Measurements from ENCODE around the gene LBHD1.
"Not testable (repeated sequence)": the region's sequence is repeated elsewhere in the genome, so short reads cannot be mapped to it uniquely, and the experiment has no call there.

LBHD1 gene

DNA sequence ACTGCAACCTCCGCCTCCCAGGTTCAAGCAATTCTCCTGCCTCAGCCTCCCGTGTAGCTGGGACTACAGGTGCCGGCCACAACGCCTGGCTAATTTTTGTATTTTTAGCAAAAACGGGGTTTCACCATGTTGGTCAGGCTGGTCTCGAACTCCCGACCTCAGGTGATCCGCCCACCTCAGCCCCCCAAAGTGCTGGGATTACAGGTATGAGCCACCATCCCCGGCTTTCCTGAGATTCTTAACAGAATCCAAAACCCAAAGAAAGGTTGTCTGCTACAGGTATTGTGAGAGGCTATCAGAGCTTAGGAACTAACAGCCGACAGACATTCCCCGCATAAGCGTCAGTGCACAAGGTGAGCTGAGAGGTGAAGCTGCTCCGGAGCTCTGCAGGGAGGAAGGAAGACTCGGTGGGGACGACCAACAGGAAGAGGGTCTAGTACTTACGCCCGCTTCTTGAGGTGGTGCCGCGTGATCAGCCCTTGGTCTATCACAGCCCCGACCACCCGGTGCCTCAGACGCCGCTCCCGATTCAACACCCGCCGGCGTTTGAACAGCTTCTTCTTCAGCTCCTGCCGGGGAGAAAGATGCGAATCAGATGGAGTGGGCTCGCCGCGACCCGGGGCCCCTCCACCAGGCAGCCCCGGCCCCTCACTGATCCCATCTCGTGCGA, 7.5 kb downstream of the LBHD1 start:
- DNase-seq (ENCODE audit: low read depth) = no peak

DNA sequence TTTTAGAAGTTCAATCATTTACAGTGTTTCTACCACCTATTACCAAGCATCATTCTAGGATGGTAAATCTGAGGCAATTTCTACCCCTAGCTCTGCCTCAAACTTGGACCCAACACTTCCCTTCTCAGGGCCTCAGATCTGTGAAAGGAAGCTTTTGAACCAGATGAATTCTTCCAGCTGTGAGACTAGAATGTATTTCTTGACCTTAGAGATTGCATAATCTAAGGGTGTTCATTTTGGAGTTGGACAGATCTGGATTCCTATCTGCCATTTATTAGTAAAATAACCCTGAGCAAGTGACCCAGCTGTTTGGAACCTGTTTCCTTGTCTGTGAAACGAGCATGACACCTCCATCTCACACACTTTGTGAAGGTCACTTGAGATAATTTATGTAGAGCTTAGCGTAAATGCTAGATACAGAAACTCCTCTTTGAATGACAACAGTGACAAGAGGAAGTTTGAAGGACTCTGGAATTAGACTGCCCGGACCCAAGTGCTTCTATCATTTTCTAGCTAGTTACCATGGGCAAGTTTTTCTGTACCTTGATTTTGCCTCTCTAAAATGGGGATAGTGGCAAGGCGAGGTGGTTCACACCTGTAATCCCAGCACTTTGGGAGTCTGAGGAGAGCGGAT, 15.2 kb downstream of the LBHD1 start:
- DNase-seq (ENCODE audit: low read depth) = no peak

DNA sequence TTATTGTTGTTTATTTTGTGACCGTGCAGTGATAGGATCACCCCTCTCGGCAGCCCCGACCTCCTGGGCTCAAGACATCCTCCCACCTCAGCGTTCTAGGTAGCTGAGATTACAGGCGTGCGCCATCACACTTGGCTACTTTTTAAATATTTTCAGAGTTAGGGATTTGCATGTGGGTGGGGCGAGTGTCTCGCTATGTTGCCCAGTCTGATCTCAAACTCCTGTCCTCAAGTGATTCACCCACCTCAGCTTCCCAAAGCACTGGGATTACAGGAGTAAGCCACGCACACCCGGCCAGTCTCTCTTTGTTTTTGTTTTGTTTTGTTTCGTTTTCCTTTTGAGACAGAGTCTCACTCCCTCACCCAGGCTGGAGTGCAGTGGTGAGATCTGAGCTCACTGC, 17.8 kb downstream of the LBHD1 start:
- no peak for DNase-seq (ENCODE audit: low read depth)

DNA sequence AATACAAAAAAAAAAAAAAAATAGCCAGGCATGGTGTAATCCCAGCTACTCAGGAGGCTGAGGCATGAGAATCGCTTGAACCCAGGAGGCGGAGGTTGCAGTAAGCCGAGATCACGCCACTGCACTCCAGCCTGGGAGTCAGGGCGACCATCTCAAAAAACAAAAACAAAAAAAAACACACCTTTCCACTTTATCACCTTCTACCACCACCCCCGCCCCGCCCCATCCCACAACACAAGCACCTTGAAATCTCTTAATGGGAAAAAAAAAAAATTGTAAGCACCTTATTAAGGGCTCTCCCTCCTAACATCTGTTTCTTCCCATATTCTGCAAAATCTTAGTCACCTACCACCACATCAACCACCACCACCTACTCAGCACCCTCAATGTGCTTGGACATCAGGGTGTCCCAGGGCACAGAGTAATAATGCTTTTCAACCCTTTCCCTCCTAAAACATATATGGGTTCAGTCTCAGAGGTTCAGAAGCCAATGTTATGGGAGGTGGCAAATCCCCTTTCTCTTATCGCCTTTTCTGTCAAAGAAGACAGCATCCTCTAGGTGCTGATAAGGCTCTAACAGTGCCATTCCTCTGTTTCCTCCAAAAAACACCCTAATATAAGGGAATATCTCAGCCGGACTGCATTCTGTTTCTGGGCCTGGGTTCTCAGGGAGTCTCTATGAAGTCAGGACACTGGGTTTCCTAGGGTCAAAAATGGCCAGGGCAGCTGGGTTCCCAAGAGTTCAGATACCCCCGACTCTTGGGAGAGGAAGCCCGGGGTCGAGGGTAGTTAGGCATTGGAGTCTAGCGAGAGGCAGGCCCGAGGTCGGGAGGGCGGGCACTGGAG, 19.7 kb downstream of the LBHD1 start:
- DNase-seq (ENCODE audit: low read depth) = no peak

DNA sequence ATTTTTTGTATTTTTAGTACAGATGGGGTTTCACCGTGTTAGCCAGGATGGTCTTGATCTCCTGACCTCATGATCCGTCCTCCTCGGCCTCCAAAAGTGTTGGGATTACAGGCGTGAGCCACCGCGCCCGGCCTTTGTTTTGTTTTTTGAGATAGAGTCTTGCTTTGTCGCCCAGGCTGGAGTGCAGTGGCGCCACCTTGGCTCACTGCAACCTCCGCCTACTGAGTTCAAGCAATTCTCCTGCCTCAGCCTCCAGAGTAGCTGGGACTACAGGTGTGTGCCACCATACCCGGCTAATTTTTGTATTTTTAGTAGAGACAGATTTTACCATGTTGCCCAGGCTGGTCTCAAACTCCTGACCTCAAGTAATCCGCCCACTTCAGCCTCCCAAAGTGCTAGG, 21.8 kb downstream of the LBHD1 start:
- DNase-seq (ENCODE audit: low read depth) = not testable (repeated sequence)

DNA sequence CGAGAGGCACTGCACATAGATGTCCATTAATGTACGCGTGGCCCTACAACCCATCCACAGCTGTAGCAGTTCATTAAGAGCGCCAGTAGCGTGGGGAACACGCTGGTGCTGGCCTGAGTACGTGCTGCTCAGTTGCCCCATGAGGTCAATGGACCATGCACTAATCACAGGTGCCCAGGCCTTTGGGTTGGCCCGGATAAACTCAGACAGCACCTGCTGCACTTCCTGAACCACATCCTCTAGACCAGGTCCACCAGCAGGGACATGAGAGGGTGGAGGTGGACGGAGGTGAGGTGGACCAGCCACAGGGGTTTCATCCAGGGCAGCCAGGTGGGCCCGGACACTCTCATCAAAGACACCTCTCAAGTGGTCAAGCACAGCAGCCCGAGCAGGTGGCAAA, 22.6 kb downstream of the LBHD1 start:
- DNase-seq (ENCODE audit: low read depth) = no peak

DNA sequence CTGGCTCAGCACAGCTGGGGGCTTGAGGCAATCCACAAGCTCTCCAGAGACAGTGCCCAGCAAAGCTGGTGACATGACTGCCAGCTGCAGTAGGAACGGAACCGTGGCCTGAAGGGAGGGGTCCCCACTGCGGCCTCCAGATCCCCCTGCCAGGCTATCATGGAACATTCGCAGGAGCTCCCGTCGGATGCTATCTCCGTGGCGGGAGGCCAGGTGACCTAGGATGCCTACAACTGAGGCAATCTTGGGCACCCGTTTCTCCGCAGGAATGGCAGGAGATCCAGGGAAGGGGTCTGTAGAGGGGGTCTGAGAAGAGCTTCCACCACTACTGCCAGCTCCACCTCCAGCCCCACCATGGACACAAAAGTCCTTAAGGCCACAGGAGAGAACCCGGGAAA, 23.1 kb downstream of the LBHD1 start:
- no peak for DNase-seq (ENCODE audit: low read depth)

DNA sequence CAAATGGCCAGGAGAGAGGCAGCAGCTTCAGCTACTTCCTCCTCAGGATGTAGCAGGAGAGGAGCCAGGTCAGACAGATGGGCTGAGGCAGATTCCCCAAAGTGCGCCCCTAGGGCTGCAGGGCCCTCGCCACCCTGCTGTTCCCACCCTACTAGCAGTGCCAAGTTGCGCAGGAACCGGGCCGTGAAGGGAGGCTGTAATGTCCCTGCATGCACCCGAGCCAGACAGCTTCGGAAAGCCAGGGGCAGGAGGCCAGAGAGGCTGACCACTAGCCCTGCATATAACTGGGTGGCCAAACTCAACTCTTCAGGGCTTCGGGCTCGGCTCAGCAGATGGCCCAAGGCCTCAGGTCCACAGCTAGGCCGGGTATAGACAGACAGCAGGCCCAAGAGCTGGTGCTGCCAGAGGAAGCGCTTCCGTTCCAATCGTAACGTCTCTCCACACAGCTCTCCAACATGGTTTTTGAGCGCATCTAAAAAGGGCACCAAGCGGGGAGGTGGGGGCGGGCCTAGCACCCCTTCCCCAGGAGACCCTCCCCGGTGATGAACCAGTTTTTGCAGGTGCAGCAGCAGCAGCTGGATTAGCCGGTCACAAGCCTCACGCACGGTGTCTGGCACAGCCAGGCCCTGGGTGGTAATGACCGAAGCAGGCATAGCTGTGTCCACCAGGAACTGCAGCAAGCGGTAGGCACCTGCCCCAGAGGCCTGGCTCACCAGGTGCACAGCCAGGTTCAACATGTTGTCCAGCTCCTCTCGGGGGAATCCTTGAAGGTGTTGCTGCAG, 23.7 kb downstream of the LBHD1 start:
- no peak for DNase-seq (ENCODE audit: low read depth)

DNA sequence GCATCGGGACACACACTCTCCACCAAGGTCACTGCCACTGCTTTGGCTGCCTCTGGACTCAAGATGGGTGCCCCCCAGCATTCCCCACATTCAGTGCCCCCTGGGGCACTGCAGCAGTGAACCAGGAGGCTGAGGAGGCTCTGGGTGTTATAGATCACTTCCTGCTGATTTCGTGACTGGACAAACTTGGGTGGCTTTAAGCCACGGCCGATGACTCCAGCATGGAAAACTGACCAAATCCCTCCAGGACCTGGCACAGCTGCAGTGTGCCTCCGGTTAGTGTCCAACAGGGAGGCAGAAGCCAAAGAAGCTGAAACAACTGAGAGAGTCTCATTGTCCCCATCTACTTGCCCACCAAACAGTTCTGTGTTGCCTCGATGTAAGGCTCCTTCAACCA, 24.5 kb downstream of the LBHD1 start:
- DNase-seq (ENCODE audit: low read depth) = no peak

DNA sequence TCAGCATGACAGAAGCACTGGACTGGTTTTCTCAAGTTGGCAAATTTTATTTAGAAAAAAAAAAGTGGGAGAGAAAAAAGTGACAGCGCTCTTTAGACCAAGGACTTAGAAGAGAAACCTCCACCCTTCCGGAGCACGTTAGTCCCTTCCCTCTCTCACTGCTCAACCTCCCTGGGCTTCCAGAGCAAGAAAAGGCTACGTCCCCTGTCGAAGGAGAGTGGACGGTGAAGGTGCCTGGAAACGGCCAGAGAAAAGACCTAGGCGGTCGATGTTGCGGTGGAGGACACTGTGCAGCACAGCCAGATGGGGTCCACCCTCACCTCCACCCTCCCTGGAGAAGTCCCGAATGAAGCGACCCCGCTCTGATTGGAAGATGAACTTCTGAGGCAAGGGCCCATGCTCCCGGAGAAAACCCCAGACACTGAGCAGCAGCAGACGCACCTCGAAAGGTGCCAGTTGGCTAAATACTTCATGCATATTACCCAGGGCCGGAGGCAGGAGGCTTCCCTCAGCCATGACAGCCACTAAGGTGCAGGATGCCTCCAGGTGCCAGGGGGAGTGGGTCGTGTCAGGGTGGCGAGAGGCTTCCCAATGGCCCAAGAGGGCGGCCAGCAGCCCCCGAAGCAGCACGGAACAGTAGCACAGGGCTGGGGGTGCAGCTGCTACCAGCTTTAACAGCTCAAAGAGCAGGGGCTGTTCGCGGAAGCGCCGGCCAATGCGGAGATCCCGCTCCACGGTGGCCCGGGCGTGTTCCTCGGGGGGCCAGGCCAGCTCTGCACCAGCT, 25.1 kb downstream of the LBHD1 start:
- no peak for DNase-seq (ENCODE audit: low read depth)

DNA sequence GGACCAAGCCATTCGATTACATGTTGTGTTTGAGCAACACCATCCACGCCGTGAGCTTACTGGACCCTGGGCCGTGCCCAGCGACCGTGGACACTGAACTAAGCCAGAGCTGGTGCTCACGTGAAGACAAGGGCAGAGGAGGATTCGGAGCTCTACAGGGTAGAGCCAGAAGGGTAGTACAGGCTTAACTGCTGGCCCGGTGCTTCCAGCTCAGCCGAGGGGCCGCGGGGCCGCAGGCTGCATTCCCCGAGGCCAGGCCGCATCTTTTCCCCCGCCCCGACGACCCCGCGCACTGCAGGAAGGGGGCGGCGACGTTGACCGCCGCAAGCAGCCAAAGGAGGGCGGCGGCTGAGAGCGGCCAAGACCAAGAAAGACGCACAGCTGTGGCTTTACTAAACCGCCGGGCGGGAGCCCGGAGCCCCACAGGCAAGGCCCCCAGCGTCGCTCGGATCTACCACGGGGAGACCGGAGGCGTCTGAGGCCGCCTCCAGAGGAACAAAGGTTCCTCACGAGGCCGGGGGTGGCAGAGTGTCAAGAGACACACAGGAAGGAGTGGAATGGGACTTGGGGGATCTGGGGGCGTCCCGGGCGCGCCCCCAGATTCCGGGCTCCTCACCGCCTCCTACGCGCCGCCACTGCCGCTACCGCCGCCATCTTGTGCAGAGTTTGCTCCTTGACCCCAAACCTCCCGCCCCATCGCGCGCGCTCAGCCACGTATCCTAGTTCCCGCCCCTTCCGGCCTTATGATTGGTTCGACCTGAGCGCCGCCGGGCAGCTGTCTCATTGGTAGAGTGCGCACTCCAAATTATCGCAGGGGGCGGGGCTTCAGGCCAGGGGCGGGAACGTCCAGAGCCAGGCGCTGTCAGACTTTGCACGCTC, 25.9 kb downstream of the LBHD1 start, which contains the start of gene GANAB:
GANAB (minus strand) TSS at position 668 of the 879 bp plus-strand sequence; CDS start at position 654, 14 bp downstream.
- DNase-seq (ENCODE audit: low read depth) = peak; percentile 98

DNA sequence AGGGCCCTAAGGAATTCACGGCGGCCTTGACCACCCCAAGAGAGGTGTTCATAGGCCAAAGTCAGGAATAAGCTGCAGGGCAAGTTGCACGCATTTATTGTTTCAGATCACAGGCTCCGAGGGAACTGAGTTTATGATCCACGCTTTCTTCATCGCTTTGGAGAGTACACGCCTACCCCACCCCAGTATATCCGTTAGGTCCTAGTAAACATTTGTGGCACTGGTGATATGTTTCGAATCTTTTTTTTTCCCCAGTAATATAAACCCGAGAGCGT, 26.5 kb downstream of the LBHD1 start:
- no peak for DNase-seq (ENCODE audit: low read depth)

DNA sequence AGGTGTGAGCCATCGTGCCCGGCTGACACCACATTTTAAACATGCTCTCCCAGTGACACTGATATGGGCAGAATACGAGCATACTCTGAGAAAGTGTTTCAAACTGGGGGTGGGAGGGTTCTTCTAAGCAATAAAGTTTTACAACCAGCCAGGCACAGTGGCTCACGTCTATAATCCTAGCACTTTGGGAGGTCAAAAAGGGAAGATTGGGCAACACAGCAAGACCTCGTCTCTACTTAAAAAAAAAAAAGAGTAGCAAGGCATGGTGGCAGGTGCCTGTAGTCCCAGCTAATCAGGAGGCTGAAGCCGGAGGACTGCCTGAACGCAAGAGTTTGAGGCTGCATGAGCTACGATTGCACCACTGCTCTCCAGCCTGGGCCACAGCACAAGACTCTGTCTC, 27.8 kb downstream of the LBHD1 start:
- no peak for DNase-seq (ENCODE audit: low read depth)

DNA sequence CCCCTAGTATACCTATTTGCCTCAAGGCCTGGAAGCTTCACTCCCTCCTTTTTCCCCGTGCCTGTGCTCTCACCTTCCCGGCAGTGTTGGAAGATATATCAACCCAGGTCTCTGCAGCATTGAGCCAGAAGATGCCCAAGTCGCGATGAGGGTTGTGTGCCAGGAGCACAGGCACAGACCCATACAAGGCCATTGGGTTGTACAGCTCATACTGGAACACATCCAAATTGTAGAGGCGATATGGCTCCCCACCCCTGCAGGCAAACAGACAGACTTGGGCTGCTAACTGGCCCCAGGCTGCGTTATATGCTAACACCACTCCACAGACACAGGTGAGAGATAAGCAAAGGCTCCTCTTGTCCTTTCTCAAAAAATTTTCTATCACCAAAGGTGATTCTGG, 39.6 kb downstream of the LBHD1 start:
- DNase-seq (ENCODE audit: low read depth) = no peak

DNA sequence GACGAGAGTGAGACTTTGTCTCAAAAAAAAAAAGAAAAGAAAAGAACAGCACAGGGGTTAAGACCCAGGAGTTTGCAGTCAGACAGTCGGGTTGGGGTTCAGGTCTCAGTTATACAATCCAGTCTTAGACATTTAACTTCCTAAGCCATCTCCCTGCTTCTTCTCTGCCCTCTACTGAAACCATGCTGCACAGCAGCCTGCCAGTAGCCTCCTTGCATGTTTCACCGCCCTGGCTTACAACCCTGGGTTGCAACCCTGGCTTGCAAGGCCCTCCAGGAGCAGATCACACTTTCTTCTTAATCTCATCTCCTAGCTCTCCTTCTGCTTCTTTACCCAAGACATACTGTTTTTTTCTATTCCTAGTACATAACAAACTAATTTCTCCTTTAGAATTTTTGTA, 44.4 kb downstream of the LBHD1 start:
- DNase-seq (ENCODE audit: low read depth) = no peak

DNA sequence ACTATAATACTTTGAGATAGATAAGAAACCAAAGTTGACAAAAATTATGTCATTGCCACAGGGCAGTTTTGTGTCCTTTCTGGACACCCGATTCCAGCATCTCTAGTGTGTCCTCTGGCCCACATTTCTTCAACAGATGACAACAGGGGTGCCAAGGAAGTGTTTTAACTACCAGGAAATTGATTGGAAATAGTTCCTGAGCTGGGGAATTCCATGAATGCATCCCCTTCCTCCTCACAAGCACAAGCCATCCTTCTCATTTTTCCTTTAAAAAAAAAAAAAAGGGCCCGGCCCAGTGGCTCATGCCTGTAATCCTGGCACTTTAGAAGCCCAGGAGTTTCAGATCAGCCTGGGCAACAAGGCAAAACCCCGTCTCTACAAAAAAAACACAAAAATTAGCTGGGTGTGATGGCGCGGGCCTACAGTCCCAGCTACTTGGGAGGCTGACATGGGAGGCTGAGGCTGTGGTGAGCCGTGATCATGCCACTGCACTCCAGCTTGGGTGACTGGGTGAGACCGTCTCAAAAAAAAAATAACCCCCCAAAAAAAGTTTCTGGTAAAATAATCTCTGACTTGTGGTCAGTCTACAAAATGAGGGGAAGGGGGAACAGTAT, 49.5 kb downstream of the LBHD1 start:
- no peak for DNase-seq (ENCODE audit: low read depth)

DNA sequence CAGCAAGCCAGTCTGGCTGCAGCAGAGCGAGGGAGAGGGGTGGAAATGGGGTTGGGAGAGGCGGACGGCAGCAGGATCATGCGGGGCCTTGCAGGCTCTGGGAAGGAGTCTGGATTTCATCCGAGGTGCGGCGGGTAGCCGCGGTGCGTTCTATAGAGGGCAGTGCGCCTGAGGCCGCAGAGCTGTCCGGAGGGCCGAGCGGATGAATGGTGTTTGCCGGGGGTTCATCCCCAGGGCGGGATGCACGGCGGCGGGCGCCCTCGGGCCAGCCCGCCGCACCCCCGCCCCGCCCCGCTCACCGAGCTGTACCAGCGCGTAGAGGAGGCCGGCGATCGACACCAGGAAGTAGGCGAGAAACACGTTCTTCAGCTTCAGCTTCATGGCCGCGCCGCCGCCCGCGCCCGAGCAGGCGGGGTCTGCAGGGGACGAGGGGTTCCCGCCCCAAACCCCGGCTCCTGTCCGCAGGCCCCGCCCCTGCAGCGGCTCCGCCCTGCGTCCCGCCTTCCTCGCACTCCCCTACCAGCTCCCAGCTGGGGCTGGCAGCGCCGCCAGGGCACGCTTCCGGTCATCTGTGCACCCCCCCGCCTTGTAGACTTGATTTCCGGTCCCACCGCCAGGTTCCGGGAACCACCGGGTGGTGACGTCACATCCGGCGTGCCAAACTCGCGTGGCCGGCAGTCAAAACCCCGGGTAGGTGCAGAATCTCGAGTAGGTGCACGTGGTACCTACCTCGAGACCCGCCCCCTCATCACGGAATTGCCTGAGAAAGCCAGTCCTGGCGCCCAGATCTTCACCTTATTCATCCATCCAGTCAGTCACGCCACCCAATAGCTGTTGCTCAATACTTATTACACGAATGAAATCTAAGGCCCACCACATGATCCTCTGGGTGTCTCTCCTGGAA, 50.2 kb downstream of the LBHD1 start, which contains the start of gene B3GAT3:
B3GAT3 (minus strand) TSS at position 420 of the 904 bp plus-strand sequence; CDS start at position 381, 39 bp downstream.
- DNase-seq (ENCODE audit: low read depth) = peak; percentile 96

DNA sequence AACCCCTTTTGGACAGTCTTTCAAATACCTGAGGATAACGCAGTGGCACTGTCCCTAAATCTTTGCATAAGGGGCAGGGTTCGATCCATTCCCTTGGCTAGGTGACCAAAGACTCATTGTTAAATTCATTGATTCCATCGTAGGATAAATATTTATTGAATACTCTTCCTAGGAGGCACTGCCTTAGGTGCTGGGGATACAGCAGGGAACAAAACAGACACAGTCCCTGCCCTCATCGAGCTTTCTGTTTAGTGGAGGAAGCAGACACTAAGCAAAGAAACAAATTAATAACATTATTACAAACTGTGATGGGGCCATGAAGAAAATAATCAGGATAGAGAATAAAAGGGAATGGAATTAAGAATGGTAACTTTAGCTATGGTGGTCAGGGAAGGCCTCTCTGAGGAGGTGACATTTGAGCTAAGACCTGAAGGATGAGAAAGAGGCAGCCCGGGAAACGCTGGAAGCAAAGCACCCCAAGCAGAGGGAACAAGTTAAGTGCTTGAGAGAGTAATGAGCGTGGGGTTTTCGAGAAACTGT, 51.0 kb downstream of the LBHD1 start:
- no peak for DNase-seq (ENCODE audit: low read depth)

DNA sequence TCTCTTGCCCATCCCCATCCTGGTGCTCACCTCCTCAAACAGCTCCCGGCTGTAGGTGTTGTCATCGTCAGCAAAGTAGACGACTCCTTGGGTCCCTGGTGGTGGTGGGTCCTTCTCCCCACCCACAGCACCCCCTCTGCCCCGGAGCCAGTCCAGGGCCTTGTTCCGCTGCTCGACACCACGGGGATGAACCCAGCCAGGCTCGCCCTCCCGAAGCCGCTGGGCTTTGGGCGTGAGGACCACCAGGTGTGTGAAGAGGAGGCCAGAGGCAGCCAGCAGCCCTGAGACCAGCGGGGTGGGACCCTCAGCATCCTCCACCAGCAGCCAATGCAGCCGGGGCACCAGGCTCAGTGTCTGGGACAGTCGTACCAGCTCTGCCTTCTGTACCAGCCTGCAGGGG, 55.1 kb downstream of the LBHD1 start:
- not testable (repeated sequence) for DNase-seq (ENCODE audit: low read depth)

All from stimulated activated CD8-positive, alpha-beta memory T cell treated with anti-CD3 and anti-CD28 coated beads, Interleukin-12 subunit alpha, Interleukin-12 subunit beta, amount 100 ng/mL, for 4 hours (primary cell).